ENCODE measurements around the gene KMT2C.
"Not testable (repeated sequence)": the region's sequence is repeated elsewhere in the genome, so short reads cannot be mapped to it uniquely, and the experiment has no call there.

DNA sequence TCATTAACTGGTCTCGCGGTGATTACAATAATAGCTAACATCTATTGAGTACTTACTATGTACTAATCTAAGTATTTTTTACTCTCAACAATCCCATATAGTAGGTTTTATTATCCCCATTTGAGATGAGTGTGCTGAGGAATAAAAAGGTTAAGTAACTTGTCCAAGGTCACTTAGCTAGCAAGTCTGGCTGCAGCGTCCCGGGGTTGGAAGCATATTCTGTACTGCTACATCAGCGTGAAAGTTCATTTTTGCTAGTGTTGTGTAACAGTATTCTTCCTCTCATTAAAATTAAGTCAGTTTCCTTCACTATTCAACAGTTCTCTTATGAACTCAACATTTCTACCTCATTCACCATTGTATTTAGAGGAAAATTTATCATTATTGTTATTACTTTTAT lies 199.5 kb downstream of the KMT2C start:
- TF ChIP-seq ZHX1 (CRISPR knock-in tag; IDR thresholded peaks at IDR 0.05; ENCODE audit: low read depth); PHF8 (CRISPR knock-in tag; IDR thresholded peaks at IDR 0.05); ZNF20 (CRISPR knock-in tag; IDR thresholded peaks at IDR 0.05); GTF2F1 (IDR thresholded peaks at IDR 0.05; ENCODE audit: low read length); JUNB (CRISPR knock-in tag; IDR thresholded peaks at IDR 0.05; ENCODE audit: borderline replicate concordance); ZUFSP (CRISPR knock-in tag; IDR thresholded peaks at IDR 0.05; ENCODE audit: borderline replicate concordance); ZZZ3 (CRISPR knock-in tag; IDR thresholded peaks at IDR 0.05; ENCODE audit: borderline replicate concordance); CHD2 (IDR thresholded peaks at IDR 0.05; ENCODE audit: low read depth, low read length); GABPA (IDR thresholded peaks at IDR 0.05; ENCODE audit: low read depth, low read length); GABPA (CRISPR knock-in tag; IDR thresholded peaks at IDR 0.05; ENCODE audit: low read depth); ARNTL (CRISPR knock-in tag; IDR thresholded peaks at IDR 0.05): not testable (repeated sequence)
- TF ChIP-seq, protein P1, sequence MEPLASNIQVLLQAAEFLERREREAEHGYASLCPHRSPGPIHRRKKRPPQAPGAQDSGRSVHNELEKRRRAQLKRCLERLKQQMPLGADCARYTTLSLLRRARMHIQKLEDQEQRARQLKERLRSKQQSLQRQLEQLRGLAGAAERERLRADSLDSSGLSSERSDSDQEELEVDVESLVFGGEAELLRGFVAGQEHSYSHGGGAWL (CRISPR knock-in tag; IDR thresholded peaks at IDR 0.05), result not testable (repeated sequence)
